MCF 10A (cell line): Measurements from ENCODE around the gene ARHGAP9. TPM values are rescaled to one million over a fixed set of nuclear protein-coding genes. Genes with fewer than 3 reads are reported as not detected.
"Not testable (repeated sequence)": the region's sequence is repeated elsewhere in the genome, so short reads cannot be mapped to it uniquely, and the experiment has no call there.

Experiments
- BruUV-seq: library from RNA; stranded (reverse); fragments of 400-500 nt; replicated peaks from 2 replicates; lab custom pipeline; 2021; lab: Mats Ljungman, UMichigan
- CTCF ChIA-PET: fragments of 300-600 bp; sonication (Branson Sonifier 250); formaldehyde crosslinking; extraction: SDS; loops from one replicate; lab custom pipeline; 2021; ENCODE audit warnings: antibody characterized with exemption, inconsistent platforms; lab: Yijun Ruan, JAX
- POLR2A ChIA-PET: fragments of 300-600, 350-650 bp; sonication (Branson Sonifier 250); formaldehyde crosslinking; extraction: SDS; loops from one replicate; lab custom pipeline; 2020; ENCODE audit warnings: antibody characterized with exemption, inconsistent platforms; lab: Yijun Ruan, JAX
- DNase-seq: peaks from one replicate; pipeline ENCODE4 v3.0.0-alpha.2; 2018; ENCODE audit not compliant: unreplicated experiment
- H3K27ac Mint-ChIP-seq: one replicate; pipeline ENCODE4 v1.8.0; 2022; ENCODE audit warnings: mild to moderate bottlenecking, low read depth, mixed read lengths; ENCODE audit not compliant: unreplicated experiment
- H3K27me3 Mint-ChIP-seq: one replicate; pipeline ENCODE4 v1.8.0; 2022; ENCODE audit warnings: mixed read lengths; ENCODE audit not compliant: insufficient read depth, unreplicated experiment
- H3K36me3 Mint-ChIP-seq: one replicate; pipeline ENCODE4 v1.8.0; 2022; ENCODE audit warnings: mild to moderate bottlenecking, moderate library complexity, mixed read lengths; ENCODE audit not compliant: insufficient read depth, unreplicated experiment
- H3K4me1 Mint-ChIP-seq: one replicate; pipeline ENCODE4 v1.8.0; 2022; ENCODE audit warnings: mixed read lengths; ENCODE audit not compliant: insufficient read depth, unreplicated experiment
- H3K4me3 Mint-ChIP-seq: one replicate; pipeline ENCODE4 v1.8.0; 2022; ENCODE audit warnings: mild to moderate bottlenecking, moderate library complexity, mixed read lengths; ENCODE audit not compliant: unreplicated experiment
- H3K9me3 Mint-ChIP-seq: one replicate; pipeline ENCODE4 v1.8.0; 2022; ENCODE audit warnings: mixed read lengths; ENCODE audit not compliant: unreplicated experiment
- intact Hi-C: fragments of 100-400 bp; cut with micrococcal nuclease; formaldehyde crosslinking; loops from 2 replicates; pipeline ENCODE4 v1.14.1; 2022
- total RNA-seq: library from RNA; stranded (reverse); gene quantifications from 2 replicates; pipeline ENCODE4 v1.2.3, GENCODE V29; 2022
- TF ChIP-seq, protein P1 (sequence below): fragments of 200-600 bp; IDR thresholded peaks from one replicate; pipeline ENCODE4 v1.8.0; 2022; ENCODE audit warnings: antibody characterized with exemption, mild to moderate bottlenecking; ENCODE audit not compliant: unreplicated experiment

The ARHGAP9 gene
- total RNA-seq, 1 experiment from 2014 or later: 1.1 TPM

DNA sequence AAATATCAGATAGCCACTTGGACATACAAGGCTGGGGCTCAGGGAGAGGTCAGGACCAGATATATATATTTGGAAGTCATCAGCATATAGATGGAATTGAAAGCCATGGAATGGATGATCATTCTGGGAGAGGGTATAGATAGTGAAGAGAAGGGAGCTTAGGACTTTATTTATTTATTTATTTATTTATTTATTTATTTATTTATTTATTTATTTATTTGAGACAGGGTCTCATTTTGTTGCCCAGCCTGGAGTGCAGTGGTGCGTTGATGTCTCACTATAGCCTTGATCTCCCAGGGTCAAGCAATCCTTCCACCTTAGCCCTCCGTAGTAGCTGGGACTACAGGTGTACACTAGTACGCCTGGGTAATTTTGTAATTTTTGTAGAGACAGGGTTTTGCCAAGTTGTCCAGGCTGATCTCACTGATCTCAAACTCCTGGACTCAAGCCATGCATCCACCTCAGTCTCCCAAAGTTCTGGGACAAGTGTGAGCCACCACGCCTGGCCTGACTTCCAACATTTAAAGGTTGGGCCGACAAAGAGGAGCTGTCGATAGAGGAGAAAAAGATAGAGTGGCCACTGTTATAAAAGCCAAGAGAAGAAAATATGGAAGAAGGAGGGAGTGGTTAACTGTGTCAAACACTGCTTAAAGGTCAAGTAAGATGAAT is 33.2 kb downstream of the ARHGAP9 start:
- TF ChIP-seq, protein P1, sequence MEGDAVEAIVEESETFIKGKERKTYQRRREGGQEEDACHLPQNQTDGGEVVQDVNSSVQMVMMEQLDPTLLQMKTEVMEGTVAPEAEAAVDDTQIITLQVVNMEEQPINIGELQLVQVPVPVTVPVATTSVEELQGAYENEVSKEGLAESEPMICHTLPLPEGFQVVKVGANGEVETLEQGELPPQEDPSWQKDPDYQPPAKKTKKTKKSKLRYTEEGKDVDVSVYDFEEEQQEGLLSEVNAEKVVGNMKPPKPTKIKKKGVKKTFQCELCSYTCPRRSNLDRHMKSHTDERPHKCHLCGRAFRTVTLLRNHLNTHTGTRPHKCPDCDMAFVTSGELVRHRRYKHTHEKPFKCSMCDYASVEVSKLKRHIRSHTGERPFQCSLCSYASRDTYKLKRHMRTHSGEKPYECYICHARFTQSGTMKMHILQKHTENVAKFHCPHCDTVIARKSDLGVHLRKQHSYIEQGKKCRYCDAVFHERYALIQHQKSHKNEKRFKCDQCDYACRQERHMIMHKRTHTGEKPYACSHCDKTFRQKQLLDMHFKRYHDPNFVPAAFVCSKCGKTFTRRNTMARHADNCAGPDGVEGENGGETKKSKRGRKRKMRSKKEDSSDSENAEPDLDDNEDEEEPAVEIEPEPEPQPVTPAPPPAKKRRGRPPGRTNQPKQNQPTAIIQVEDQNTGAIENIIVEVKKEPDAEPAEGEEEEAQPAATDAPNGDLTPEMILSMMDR: no peak
- ChIA-PET POLR2A (interaction anchor here (0.7 to 1.5 kb wide), 2 partner anchors 20 to 133 kb away, joined by 3 to 4 read pairs; no protein-coding TSS in a partner anchor), CTCF (interaction anchor here (0.7 to 6.8 kb wide), 6 partner anchors 7 to 320 kb away, joined by 3 to 53 read pairs (median 6); partner anchors contain the start of genes GLI1 and INHBE)
- no TSS peak for BruUV-seq
- no peaks in the 10 kb centered on the region for H3K36me3 Mint-ChIP-seq
- H3K27ac Mint-ChIP-seq: no peak overlapping the region
- no peak overlapping the region for H3K4me3 Mint-ChIP-seq
- H3K9me3 Mint-ChIP-seq: peaks cover 8% of the 10 kb centered on the region
- H3K27me3 Mint-ChIP-seq: no peaks in the 10 kb centered on the region
- DNase-seq: no peak
- intact Hi-C loops: no loop called here
- no peaks in the 10 kb centered on the region for H3K4me1 Mint-ChIP-seq

DNA sequence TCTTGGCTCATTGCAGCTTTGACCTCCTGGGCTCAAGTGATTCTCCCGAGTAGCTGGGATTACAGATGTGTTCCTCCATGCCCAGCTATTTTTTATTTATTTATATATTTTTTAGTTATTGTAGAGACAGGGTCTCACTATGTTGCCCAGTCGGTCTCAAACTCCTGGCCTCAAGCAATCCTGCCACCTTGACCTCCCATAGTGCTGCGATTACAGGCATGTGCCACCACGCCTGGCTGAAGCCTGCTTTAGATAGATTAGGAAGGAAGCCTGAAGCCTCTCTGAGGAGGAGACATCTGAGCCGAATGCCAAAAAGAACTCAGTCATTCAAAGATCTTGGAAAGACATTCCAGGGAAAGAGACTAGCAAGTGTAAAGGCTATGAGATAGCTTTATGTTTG is 34.9 kb downstream of the ARHGAP9 start:
- no peaks in the 10 kb centered on the region for H3K4me1 Mint-ChIP-seq
- H3K27me3 Mint-ChIP-seq: no peaks in the 10 kb centered on the region
- TF ChIP-seq, protein P1: no peak
- H3K4me3 Mint-ChIP-seq: no peak overlapping the region
- BruUV-seq: no TSS peak
- H3K9me3 Mint-ChIP-seq: peaks cover 16% of the 10 kb centered on the region
- no peaks in the 10 kb centered on the region for H3K36me3 Mint-ChIP-seq
- DNase-seq: no peak
- intact Hi-C loops: no loop called here
- H3K27ac Mint-ChIP-seq: no peak overlapping the region
- ChIA-PET POLR2A (interaction anchor here (0.5 to 1.1 kb wide), 2 partner anchors 18 to 40 kb away, joined by 3 to 5 read pairs; no protein-coding TSS in a partner anchor), CTCF (interaction anchor here (1.1 to 6.8 kb wide), 4 partner anchors 9 to 14 kb away, joined by 3 to 53 read pairs (median 8); partner anchors contain the start of genes GLI1 and INHBE)

DNA sequence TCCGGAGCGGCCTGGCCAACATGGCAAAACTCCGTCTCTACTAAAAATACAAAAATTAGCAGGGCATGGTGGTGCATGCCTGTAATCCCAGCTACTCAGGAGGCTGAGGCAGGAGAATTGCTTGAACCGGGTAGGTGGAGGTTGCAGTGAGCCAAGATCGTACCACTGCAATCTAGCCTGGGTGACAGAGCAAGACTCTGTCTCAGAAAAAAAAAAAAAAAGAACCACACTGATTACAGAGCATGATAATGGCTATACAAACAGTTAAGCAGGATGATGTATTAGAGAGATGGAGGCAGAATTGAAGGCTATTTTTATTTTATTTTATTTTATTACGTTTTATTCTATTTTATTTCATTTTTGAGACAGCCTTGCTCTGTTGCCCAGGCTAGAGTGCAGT is 35.3 kb downstream of the ARHGAP9 start:
- intact Hi-C loops, H3K27ac Mint-ChIP-seq, H3K4me3 Mint-ChIP-seq, BruUV-seq, H3K36me3 Mint-ChIP-seq, DNase-seq, H3K27me3 Mint-ChIP-seq, H3K4me1 Mint-ChIP-seq: not testable (repeated sequence)
- CTCF ChIA-PET: interaction anchor here (0.7 to 6.8 kb wide), 4 partner anchors 9 to 397 kb away, joined by 3 to 53 read pairs (median 4); partner anchors contain the start of gene INHBE
- POLR2A ChIA-PET: interaction anchor here (0.5 to 1.1 kb wide), 2 partner anchors 18 to 39 kb away, joined by 3 to 5 read pairs; no protein-coding TSS in a partner anchor
- H3K9me3 Mint-ChIP-seq: peaks cover 16% of the 10 kb centered on the region

DNA sequence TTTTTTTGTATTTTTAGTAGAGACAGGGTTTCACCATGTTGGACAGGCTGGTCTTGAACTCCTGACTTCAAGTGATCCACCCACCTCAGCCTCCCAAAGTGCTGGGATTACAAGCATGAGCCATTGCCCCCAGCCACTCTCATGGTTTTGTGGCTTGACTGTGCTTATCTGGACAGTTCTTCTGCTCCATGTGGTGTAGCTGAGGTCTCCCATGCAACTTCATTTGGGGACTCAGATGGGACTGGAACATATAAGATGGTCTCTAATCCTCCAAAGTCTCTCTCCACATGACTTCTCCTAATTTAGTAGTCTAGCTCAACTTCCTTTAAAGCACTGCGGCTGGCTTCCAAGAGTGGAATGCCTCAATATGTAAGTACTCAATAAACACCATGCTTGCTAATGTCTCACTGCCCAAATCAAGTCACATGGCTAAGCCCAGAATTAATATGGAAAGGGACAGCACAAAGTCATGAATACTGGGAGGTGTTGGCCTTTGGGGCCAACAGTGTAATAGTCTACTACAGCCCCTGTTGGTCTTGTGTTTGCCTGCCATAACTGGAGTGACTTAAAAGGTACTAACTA is 37.7 kb downstream of the ARHGAP9 start:
- POLR2A ChIA-PET: interaction anchor here (1.1 kb wide), 2 partner anchors 10 to 17 kb away, joined by 3 to 4 read pairs; no protein-coding TSS in a partner anchor
- Mint-ChIP-seq H3K27me3 (no peaks in the 10 kb centered on the region), H3K27ac (no peak overlapping the region)

DNA sequence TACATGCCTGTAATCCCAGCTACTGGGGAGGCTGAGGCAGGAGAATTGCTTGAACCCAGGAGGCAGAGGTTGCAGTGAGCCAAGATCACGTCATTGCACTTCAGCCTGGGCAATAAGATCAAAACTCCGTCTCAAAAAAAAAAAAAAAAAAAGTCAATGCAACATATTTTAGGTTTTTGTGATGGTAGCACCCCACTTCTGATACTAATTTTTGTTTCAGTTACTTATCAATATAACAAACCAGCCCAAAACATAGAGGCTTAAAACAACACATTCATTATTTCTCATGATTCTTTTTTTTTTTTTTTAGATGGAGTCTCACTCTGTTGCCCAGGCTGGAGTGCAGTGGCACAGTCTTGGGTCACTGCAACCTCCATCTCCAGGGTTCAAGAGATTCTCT is 38.3 kb downstream of the ARHGAP9 start:
- H3K4me3 Mint-ChIP-seq, DNase-seq, H3K27ac Mint-ChIP-seq, H3K36me3 Mint-ChIP-seq, H3K4me1 Mint-ChIP-seq, intact Hi-C loops, H3K27me3 Mint-ChIP-seq, BruUV-seq: not testable (repeated sequence)
- H3K9me3 Mint-ChIP-seq: peaks cover 16% of the 10 kb centered on the region
- POLR2A ChIA-PET: interaction anchor here (1.0 to 1.1 kb wide), 2 partner anchors 17 to 212 kb away, joined by 3 to 4 read pairs; partner anchors contain the start of gene SHMT2
- CTCF ChIA-PET: interaction anchor here (1.9 to 6.8 kb wide), 2 partner anchors 12 to 17 kb away, joined by 7 to 53 read pairs; partner anchors contain the start of gene INHBE

More for the DNA sequence above, 37.7 kb downstream of the ARHGAP9 start:
- DNase-seq: no peak
- BruUV-seq: no TSS peak
- Mint-ChIP-seq H3K4me3 (no peak overlapping the region), H3K36me3 (no peaks in the 10 kb centered on the region), H3K9me3 (peaks cover 16% of the 10 kb centered on the region), H3K4me1 (no peaks in the 10 kb centered on the region)
- CTCF ChIA-PET: interaction anchor here (1.4 to 6.8 kb wide), 3 partner anchors 11 to 20 kb away, joined by 4 to 53 read pairs (median 7); partner anchors contain the start of gene INHBE
- intact Hi-C loops: no loop called here
- TF ChIP-seq, protein P1: no peak
